ENCODE measurements around the gene ADM.

ADM gene

GRCh38 chr11:10329356-10329755 is 24.5 kb downstream of the ADM start:
- DNase-seq (ENCODE audit: low read depth): no peak

GRCh38 chr11:10329935-10330334 is 25.1 kb downstream of the ADM start:
- DNase-seq (ENCODE audit: low read depth): no peak

GRCh38 chr11:10331548-10332289 is 26.8 kb downstream of the ADM start:
- no peak for DNase-seq (ENCODE audit: low read depth)

- DNase-seq (ENCODE audit: low read depth): no peak
These were observed 28.6 kb downstream of the ADM start for GRCh38 chr11:10333490-10333889.

- no peak for DNase-seq (ENCODE audit: low read depth)
These were observed 33.4 kb downstream of the ADM start for GRCh38 chr11:10338287-10338686.

GRCh38 chr11:10348650-10349280 is 43.9 kb downstream of the ADM start:
- no peak for DNase-seq (ENCODE audit: low read depth)

GRCh38 chr11:10349281-10349665 is 44.4 kb downstream of the ADM start:
- no peak for DNase-seq (ENCODE audit: low read depth)

- DNase-seq (ENCODE audit: low read depth): no peak
These were observed 44.9 kb downstream of the ADM start for GRCh38 chr11:10349806-10350205.

GRCh38 chr11:10350334-10350733 is 45.5 kb downstream of the ADM start:
- DNase-seq (ENCODE audit: low read depth): no peak

- no peak for DNase-seq (ENCODE audit: low read depth)
These were observed 46.5 kb downstream of the ADM start for GRCh38 chr11:10351435-10351764.

- no peak for DNase-seq (ENCODE audit: low read depth)
These were observed 47.1 kb downstream of the ADM start for GRCh38 chr11:10351765-10352641.

GRCh38 chr11:10352921-10353550 is 48.2 kb downstream of the ADM start:
- DNase-seq (ENCODE audit: low read depth): no peak

GRCh38 chr11:10354389-10354788 is 49.5 kb downstream of the ADM start:
- no peak for DNase-seq (ENCODE audit: low read depth)

- DNase-seq (ENCODE audit: low read depth): no peak
These were observed 50.4 kb downstream of the ADM start for GRCh38 chr11:10355257-10355661.

- DNase-seq (ENCODE audit: low read depth): no peak
These were observed 51.3 kb downstream of the ADM start for GRCh38 chr11:10356161-10356560.
